ENCODE measurements around the gene DUOXA1.

The DUOXA1 gene

DNA sequence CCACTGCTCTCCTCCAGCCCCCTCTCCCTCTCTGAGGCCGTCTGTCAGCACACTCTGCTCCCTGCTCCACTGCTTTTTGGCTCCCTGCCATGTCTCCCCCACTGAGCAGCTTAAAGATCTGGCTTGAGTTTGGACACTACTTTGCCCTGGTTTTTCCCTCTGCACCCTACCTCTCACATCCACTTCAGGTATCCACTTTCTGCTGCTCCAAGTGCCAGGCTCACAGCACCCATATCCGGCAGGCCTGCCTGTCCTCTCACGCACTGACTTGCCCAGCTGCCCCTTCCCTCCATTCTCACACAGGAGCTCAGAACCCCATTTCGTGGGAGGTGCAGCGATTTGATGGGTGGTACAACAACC, 3.9 kb upstream of the DUOXA1 start:
- no peak for DNase-seq (ENCODE audit: low read depth in 2 of 2)

DNA sequence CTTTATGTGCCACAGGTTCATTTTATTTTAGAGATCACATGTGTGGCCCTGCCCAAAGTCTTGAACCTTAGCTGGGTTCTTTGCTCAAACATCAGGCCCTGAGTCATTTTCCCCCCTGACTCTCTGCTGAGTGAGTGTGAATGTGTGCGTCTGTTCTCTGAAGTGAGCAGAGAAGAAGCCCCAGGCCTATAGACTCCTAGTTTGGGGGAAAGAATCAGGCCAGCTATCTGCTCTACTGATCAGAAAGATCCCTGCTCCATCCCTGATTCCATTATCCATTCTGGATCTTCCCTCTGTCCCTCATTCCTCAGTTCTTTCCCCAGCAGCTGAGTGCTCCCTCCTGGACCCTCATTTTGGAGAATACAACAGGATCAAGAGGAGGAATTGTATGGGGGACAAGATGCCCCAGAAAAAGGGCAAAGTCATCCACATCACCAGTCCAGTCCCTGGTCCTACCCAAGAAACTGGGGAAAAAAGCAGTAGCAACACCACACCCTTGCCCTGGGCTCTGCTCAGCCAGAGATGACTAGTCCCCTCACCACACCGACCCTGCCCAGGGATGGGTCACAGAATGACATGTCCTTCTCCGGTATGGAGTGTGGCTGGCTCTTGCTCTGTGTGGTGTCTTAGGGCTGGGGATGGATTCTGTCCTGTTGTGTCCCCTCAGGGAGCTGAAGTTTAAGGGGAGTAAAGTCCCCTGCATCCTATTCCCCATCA, 3.3 kb upstream of the DUOXA1 start:
- no peak for DNase-seq (ENCODE audit: low read depth in 2 of 2)

DNA sequence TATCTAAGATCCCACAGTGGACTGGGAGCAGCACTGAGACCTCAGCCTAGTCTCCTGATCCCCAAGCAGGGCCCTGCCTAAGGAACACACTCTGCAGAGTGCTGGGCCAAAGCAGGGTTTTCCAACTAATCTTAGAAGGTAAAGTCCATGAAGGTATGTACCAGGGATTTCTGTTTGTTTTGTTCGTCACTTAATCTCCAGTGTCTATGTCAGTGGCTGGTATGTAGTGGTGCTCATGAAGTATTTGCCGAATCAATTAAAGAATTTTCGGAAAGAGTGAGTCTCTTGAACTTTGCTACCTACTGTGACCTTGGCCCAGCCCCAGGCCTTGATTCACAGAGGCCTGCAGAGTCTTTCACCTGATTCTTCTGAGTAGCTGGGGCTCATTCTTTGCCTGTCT, 1.8 kb upstream of the DUOXA1 start:
- no peak for DNase-seq (ENCODE audit: low read depth in 2 of 2)

DNA sequence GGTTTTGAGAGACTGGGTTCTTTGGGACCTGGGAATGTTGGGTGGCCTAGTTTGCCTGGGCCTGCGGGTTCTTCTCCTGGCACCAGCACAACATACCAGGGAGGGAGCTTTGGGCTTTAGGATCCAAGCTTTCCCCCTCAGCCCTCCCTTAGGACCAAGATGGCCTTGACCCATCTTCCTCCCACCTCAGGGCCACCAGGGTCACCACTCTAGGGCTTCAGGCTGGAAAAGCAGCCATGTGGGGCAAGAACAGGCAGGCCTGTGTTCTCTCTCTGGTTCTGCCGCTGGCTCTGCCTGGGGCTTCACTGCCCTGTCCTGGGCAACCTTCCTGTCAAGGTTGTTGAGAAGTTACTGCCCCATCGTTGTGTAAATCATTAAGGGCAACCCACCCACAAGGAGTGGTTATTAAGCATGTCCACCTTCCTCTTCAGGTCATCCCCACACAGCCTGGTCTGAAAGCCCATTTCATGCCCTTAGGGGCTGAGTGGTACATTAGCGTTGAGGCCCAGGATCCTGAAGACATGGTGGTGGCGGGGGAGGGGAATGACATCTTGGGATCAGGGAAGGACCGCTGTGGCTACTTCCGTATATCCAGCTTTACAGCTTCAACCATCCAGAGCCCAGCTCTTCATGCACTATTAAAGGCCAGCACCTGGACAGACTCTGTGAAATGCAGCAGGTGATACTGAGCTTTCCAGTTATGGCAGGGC, 767 bp upstream of the DUOXA1 start:
- no peak for DNase-seq (ENCODE audit: low read depth in 2 of 2)

DNA sequence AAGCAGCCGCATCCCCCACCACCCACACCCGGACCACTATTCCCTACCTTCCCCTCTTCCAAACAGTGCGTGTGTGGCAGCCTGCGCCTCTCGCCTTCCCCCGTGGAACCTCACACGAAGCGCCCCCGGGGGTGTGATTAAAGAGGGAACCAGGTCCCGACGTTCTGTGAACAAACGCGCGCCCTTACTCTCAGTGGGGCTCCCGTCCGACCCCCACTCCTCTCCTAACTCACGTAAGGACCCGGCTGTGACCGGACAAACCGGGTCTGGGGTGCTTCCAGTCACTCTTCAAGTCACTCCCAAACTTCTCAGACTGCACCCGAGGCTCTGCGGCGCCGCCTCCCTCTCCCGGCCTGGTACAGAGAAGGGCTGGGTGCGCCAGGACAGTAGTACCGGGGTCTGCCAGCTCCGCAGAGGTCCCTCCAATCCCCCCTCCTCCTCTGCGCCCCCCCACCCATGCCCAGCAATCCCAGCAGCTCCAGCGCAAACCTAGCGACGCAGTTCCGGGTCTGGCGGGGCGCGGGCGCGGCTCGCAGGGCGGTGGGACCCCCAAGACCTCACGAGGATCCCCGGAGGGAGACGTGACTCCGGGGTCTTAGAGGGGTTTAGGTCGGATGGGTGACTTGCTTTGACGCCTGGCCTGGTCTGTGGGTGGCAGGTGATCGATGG, 574 bp downstream of the DUOXA1 start:
- no peak for DNase-seq (ENCODE audit: low read depth in 2 of 2)

DNA sequence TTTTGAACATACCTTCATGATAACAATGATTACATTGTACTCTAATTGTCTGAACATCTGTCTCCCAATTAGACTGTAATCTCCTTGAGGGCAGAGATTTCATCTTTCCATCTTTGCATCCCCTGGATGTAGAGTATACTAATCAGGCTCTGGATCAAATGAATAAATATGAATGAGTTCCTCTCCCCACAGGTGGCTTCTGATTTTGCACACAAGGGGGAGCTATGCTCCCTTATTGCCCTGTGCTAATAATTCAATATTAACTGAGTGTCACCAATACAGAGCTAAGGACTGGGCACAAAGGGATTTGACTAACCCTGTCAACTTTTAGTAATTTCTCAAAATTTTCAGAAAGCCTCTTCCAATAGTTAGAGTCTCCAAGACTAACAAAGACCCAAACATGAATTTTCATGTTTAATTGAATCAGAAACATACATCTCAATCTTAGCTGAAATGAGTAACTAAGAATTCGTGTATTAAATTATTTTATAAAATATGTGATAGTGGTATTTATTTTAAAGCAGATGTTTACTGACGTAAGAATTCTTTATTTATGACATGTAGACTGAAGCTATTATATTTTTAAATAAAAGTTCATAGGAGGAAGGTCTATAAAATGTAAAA, 3.0 kb downstream of the DUOXA1 start:
- peak in 1 of 2 donors; percentile 27 for DNase-seq (ENCODE audit: low read depth in 2 of 2)

DNA sequence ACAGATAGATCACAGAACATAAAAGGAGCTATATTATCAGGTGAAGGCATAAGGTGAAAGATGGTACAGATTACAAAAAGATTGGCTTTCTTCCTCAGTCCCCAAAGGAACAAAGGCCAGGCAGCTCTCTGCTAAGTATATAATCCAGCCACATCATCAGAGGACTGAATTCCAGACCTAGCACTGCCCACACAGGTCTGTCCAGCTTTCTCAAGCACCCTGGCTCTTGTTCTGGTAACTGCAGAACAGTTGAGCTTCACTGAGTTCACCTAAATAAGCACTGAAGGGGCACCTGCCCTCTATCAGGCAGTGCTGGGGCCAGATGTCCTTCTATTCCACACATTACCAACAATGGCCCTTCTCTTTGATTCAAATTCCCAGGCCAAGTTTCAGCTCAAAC, 6.3 kb downstream of the DUOXA1 start:
- DNase-seq (ENCODE audit: low read depth in 2 of 2): no peak

DNA sequence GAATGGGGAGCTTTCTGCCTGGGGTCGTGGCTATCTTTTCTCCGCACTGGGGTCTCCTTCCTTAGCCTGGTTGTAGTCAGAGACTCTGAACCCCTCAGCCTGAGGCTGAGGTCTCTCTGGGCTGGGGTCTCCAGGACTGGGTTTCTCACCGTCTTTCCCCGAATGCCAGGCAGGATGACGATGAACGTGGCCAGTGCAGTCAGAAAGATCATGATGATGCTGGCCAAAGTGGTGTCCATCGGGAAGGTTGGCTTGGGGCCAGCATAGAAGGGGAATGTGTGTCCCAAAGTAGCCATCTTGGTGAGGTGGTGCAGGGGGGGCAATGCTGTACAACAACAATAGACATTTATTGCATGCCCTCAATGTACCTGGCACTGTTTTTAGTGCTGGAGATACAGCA, 7.0 kb downstream of the DUOXA1 start:
- no peak for DNase-seq (ENCODE audit: low read depth in 2 of 2)

DNA sequence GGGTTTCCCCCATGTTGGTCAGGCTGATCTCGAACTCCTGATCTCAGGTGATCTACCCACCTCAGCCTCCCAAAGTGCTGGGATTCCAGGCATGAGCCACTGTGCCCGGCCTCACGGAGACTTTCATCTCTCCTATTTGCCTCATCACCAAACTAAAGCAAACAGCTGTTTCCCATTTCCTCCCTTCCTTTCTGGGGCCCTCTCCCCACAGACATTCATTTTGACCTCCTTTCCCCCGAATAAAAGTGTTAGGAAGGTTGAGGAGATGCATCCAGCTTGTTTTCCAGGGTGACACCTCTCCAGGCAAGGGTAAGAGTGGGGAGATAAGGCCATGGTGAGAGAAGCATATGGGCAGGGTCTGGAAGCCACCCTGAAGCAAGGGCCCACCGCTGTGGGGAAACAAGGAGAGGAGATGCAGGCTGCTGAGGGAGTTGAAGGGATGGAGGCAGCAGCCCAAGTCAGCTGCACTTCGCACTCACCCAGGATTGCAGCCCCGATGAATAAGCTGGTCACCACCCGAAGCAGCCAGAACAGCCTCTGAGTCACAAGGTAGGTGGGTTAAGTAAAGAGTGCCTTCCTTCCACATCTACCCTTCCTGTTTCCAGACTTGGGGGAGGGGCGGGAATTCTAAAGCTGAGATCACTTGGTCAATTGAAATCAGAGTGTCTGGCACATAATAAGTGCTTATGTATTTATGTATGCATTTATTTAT, 7.8 kb downstream of the DUOXA1 start:
- no peak for DNase-seq (ENCODE audit: low read depth in 2 of 2)

DNA sequence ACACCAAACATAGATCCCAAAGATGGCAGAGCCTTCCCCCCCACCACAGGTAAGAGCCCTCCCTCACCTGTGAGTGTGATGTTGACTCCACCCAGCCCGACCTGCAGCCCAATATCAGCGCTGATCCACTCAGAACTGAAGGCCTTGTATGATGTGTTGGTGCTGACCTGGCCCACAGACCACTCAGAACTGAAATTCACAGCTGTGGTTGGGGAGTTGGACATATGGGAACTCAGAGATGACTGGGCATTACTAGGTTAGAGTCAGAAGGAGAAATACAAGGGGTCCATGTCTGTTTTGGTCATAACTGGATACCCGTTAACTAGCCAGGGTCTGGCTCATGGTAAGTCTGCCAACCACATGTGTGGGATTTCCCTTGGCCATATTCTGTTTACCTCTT, 8.7 kb downstream of the DUOXA1 start:
- no peak for DNase-seq (ENCODE audit: low read depth in 2 of 2)

DNA sequence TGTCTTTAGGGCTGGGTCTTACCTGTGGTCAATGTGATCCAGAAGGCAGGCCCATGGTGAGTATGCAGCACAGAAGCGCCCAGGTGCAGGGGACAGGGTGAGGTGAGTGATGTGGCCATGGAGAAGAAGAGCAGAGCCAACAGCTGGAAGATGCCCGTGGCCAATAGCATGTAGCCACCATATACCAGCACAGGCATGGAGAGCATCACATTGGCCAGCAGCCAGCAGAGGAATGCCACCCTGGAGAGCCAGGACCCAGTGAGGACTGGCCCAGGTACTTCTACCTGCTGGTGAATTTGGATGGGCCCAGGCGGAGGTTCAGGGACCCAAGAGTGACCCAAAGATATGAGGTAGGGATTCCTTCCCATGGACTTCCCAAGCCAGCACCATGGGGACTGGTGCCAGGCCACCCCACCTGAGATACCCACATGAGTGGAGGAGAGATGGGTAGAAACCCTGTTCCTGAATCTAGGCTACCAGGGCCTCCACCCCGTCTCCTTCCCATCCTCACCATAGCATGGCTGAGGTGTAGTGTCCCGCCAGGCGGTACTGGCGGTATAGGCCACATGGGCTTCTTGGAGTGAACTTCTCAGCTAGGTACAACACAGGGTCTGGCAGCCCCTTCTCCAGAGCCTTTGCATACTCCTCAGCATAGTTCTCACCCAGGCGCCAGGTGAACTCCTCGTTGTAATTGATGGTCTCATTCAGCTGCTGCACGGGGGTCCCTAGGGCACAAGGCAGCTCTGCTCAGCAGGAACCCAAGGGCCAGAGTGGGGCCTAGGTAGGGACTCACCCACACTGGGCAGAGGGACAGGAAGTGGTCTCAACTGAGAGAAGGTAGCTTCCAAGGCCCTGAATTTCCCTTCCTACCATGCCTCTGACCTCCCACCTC, 9.4 kb downstream of the DUOXA1 start:
- DNase-seq (ENCODE audit: low read depth in 2 of 2): no peak

DNA sequence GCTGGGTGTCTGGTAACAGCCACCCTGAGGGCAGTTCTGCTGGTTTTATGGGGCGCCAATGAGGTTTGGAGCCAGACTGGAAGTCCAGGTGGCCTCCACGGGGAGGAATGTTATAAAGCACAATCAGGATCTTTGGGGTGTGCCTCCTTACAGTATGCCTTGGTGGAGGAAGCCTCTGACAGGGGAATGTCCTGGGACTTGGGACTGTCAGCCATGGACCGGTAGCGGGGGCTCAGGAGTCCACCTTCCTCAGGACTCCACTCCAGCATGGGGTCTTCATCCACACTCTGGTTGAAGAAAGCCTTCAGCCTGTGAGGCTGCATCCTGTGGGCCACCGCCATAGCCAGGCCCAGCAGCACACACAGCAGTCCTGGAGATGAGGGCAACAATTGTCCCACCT, 10.7 kb downstream of the DUOXA1 start:
- no peak for DNase-seq (ENCODE audit: low read depth in 2 of 2)

DNA sequence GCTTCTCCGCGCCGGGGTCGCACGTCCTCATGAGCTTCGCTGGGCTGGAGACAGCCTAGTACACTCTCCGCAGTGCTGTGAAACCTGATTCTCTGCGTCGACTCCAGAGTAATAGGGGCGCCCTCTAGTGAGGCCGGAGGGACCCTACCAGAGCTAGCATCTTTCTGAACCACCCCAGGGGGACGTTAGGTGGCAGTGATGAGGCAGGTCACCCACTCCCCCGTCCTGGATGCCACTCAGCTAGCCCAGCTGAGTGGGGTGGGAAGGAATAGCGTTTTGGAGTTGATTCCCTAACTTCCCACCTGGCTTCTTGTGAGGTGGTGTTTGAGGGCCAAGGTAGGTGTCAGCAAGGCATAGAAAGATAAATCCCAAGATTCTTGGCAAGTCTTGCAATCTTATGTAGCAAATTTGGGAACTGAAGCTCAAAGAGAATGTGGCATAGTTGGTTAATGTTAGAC, 11.5 kb downstream of the DUOXA1 start:
- DNase-seq (ENCODE audit: low read depth in 2 of 2): peak; percentile 62 to 77

DNA sequence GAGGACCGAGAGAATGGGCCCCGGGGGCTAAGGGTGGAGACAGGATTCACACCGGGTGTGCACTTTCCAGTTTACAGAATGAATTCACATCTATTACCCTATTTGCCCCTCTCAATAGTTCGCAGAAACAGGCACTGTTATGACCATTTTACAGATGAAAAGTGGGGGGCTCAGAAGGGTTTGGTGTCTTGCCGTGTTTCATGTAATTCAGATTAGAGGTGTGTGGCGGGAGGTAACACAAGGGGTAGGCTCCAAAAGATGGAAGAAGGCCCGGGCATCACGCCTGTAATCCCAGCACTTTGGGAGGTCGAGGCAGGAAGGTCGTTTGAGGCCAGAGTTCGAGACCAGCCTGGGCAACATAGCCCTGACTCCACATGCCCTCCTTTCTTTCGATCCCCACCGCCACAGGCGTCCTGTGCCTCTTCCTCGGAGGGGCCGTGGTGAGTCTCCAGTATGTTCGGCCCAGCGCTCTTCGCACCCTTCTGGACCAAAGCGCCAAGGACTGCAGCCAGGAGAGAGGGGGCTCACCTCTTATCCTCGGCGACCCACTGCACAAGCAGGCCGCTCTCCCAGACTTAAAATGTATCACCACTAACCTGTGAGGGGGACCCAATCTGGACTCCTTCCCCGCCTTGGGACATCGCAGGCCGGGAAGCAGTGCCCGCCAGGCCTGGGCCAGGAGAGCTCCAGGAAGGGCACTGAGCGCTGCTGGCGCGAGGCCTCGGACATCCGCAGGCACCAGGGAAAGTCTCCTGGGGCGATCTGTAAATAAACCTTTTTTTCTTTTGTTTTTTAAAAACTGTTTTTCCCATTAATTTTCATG, 12.2 kb downstream of the DUOXA1 start:
- no peak for DNase-seq (ENCODE audit: low read depth in 2 of 2)

DNA sequence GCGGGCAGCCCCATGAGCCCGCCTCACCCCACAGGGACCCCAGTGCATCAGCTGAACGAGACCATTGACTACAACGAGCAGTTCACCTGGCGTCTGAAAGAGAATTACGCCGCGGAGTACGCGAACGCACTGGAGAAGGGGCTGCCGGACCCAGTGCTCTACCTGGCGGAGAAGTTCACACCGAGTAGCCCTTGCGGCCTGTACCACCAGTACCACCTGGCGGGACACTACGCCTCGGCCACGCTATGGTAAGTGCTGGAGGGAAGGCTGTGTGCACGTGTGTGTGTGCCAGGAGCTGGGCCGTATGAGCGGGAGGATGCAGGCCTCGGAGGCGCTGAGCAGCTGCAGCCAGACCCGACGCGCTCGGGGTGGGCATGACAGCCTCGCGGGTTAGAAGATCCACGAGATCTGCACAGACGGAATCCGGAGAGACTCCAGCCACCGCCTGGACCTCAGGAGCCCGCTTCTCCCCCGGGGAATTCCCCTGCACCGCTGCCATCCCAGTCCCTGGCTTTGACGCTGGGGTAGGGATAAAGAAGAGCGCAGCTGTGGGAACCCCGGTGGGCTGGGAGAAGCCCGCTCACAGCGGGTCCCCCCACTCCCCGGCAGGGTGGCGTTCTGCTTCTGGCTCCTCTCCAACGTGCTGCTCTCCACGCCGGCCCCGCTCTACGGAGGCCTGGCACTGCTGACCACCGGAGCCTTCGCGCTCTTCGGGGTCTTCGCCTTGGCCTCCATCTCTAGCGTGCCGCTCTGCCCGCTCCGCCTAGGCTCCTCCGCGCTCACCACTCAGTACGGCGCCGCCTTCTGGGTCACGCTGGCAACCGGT, 13.0 kb downstream of the DUOXA1 start:
- no peak for DNase-seq (ENCODE audit: low read depth in 2 of 2)

DNA sequence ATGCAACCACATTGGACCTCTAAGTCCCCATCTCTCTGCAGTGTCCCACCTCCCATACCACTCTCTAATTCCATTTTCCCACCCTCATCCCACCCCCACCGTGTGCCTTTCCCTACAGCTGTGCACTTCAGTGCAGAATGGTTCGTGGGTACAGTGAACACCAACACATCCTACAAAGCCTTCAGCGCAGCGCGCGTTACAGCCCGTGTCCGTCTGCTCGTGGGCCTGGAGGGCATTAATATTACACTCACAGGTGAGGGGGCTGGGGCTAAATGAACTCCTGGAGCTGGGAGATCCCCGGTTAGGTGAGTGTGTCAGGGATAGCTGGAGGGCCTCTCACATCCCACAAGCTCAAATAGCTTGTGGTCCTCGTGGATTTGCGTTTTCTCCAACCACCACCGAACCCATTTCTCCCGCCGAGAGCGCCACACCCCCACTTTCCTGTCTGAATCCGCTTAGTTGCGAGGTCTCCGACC, 13.6 kb downstream of the DUOXA1 start:
- no peak for DNase-seq (ENCODE audit: low read depth in 2 of 2)

DNA sequence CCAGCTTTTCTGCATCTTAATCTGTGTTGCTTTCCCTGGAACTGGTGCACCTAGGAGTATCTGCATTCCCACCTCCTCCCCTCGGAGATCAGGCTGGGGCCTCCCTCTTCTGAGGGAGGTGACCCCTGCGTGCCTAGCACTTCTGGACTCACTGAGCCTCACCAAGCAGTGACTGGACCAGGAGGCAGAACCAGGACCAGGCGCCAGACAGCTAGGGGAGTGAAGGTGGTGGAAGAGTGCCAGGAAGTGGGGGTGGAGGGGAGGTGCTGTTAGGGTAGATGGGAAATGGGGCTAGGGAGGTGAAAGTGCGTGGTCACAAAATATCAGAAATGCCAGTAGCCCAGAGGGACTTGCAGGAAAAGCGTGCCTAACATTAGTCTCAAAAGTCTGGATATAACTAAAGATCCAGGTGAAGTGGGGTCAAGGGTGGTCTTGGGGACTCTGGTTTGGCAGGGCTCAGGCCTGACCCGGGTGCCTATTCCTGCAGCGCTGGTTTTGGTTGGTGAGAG, 14.3 kb downstream of the DUOXA1 start:
- DNase-seq (ENCODE audit: low read depth in 2 of 2): no peak

DNA sequence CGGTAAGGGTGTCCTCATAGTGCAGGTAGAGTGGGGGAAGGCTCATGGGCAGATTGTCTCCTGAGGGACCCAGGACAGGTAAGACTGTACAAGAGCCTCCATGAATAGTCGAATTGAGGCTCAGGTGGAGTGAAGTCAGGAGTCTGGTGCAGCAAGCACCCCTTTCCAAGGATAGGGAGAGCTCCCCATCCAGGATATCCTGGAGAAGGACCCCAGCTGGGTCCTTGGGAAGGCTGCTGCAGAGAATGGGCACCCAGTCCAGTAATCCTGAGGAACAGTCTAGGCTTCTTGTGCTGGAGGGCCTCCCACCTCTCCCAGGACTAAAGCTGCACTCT, 15.0 kb downstream of the DUOXA1 start:
- no peak for DNase-seq (ENCODE audit: low read depth in 2 of 2)
